ENCODE results near the gene DNAJA1.

The DNAJA1 gene

GRCh38 chr9:33029231-33029786 lies 4.2 kb downstream of the DNAJA1 start:
- DNase-seq, result no peak

GRCh38 chr9:33030285-33030684 lies 5.2 kb downstream of the DNAJA1 start:
- no peak for DNase-seq

GRCh38 chr9:33032292-33032691 lies 7.2 kb downstream of the DNAJA1 start:
- no peak for DNase-seq

GRCh38 chr9:33032865-33033264 lies 7.8 kb downstream of the DNAJA1 start:
- DNase-seq, result no peak

GRCh38 chr9:33040792-33041431 lies 15.8 kb downstream of the DNAJA1 start:
- no peak for DNase-seq

GRCh38 chr9:33041432-33042188 lies 16.5 kb downstream of the DNAJA1 start:
- DNase-seq, result no peak

GRCh38 chr9:33042473-33042872 lies 17.4 kb downstream of the DNAJA1 start:
- no peak for DNase-seq

- DNase-seq, result no peak
Observed at GRCh38 chr9:33043671-33044070, 18.6 kb downstream of the DNAJA1 start.

GRCh38 chr9:33044162-33044673 lies 19.1 kb downstream of the DNAJA1 start:
- DNase-seq, result peak; percentile 46

- DNase-seq, result no peak
Observed at GRCh38 chr9:33044677-33045282, 19.7 kb downstream of the DNAJA1 start.

- no peak for DNase-seq
Observed at GRCh38 chr9:33046061-33046460, 21.0 kb downstream of the DNAJA1 start.

GRCh38 chr9:33048054-33048465 lies 23.0 kb downstream of the DNAJA1 start:
- DNase-seq, result no peak

GRCh38 chr9:33049680-33050361 lies 24.7 kb downstream of the DNAJA1 start:
- no peak for DNase-seq

- no peak for DNase-seq
Observed at GRCh38 chr9:33051144-33051543, 26.1 kb downstream of the DNAJA1 start.

GRCh38 chr9:33065157-33066076 lies 40.3 kb downstream of the DNAJA1 start:
- no peak for DNase-seq

GRCh38 chr9:33068991-33069390 lies 43.9 kb downstream of the DNAJA1 start:
- no peak for DNase-seq

GRCh38 chr9:33076046-33077004 lies 51.3 kb downstream of the DNAJA1 start, which contains the start of gene SMU1:
Gene SMU1, minus strand, starts transcription at chr9:33076674. Its CDS starts 66 bp downstream, at chr9:33076608.
- DNase-seq, result peak; percentile 96

- DNase-seq, result no peak
Observed at GRCh38 chr9:33080534-33080933, 55.5 kb downstream of the DNAJA1 start.

- peak; percentile 83 for DNase-seq
Observed at GRCh38 chr9:33081128-33081851, 56.2 kb downstream of the DNAJA1 start.

- DNase-seq, result peak; percentile 20
Observed at GRCh38 chr9:33082128-33082527, 57.1 kb downstream of the DNAJA1 start.

All from CD4-positive, alpha-beta T cell treated with Interleukin-4 for 4 hours (primary cell).